Stomach (tissue), 9 donors: Measurements from ENCODE around the gene COL23A1. TPM values are rescaled to one million over a fixed set of nuclear protein-coding genes. Genes with fewer than 3 reads are reported as not detected.

Experiments used
- DNase-seq, 2 donors: peaks; one replicate each; pipeline versions ENCODE4 v3.0.0 to v3.0.0-alpha.2; 2013 to 2019
- H3K27ac ChIP-seq, 5 donors: fragments of 200-600 bp in 4 of 5; sonication (generic) in 4 of 5; one replicate each; pipeline ENCODE4 v1.5.1; 2013 to 2019; ENCODE audit warnings: mild to moderate bottlenecking in 1 of 5, moderate library complexity in 1 of 5
- H3K27me3 ChIP-seq, 3 donors: fragments of 200-600 bp; sonication (generic); one replicate each; pipeline ENCODE4 v1.5.1; 2017 to 2019; ENCODE audit warnings: mixed run types in 1 of 3
- H3K36me3 ChIP-seq, 4 donors: fragments of 200-600 bp; sonication (generic); 1 replicate in 3 of 4; 2 replicates in 1 of 4; pipeline ENCODE4 v1.5.1; 2016 to 2019
- H3K4me1 ChIP-seq, 4 donors: fragments of 200-600 bp; sonication (generic); one replicate each; pipeline ENCODE4 v1.5.1; 2016 to 2019
- H3K4me3 ChIP-seq, 4 donors: fragments of 200-600 bp; sonication (generic) in 3 of 4; one replicate each; pipeline ENCODE4 v1.5.1; 2016 to 2019; ENCODE audit warnings: mild to moderate bottlenecking in 1 of 4
- H3K9me3 ChIP-seq, 4 donors: fragments of 200-600 bp; sonication (generic); one replicate each; pipeline ENCODE4 v1.5.1; 2016 to 2019
- CTCF ChIP-seq, 7 experiments: fragments of 450-650 bp in 4 of 7; fragments of 200-600 bp in 3 of 7; sonication (generic) in 3 of 7; IDR thresholded peaks; one replicate each; pipeline ENCODE4 v1.5.1; 2016 to 2019; ENCODE audit warnings: antibody characterized with exemption in 7 of 7, control low read depth in 2 of 7, mild to moderate bottlenecking in 1 of 7
- EP300 ChIP-seq: sonication (generic); formaldehyde crosslinking; IDR thresholded peaks from one replicate; pipeline ENCODE4 v1.6.1; 2017; ENCODE audit warnings: antibody characterized with exemption
- POLR2A ChIP-seq, 4 donors: fragments of 450-650 bp; IDR thresholded peaks; one replicate each; pipeline ENCODE4 v1.6.1; 2016; ENCODE audit warnings: antibody characterized with exemption in 4 of 4, control low read depth in 2 of 4, mild to moderate bottlenecking in 1 of 4, moderate library complexity in 1 of 4
- POLR2AphosphoS5 ChIP-seq, 3 donors: sonication (generic); formaldehyde crosslinking; IDR thresholded peaks; one replicate each; pipeline ENCODE4 v1.6.1; 2016; ENCODE audit warnings: antibody characterized with exemption in 3 of 3
- WGBS, 5 donors: extraction: QIAGEN DNeasy Blood & Tissue Kit in 3 of 5; methylation state at CpG; one replicate each; pipeline versions ENCODE4 v1.1.5 to v1.1.7; 2013 to 2018; 5-methylcytosine and 5-hydroxymethylcytosine counted together
- intact Hi-C: fragments of 100-400 bp; cut with DNase I; formaldehyde crosslinking; loops from one replicate; pipeline ENCODE4 v1.15.1; 2023; ENCODE audit warnings: low total_unique reads
- polyA plus RNA-seq, 3 donors: library from polyadenylated mRNA; stranded (reverse); fragments of 200-250 nt; gene quantifications; one replicate each; pipeline ENCODE4 v1.2.3, GENCODE V29; 2013
- total RNA-seq, 5 donors: library from RNA; depleted of rRNA; stranded (reverse); fragments of >200 nt; gene quantifications; one replicate each; pipeline versions ENCODE4 v1.1.0 to v1.2.3, GENCODE V29; 2014 to 2016
- donor health status: healthy with polysubstance abuse.
- donor health status: Bipolar disorder and iron deficiency.
- donor health status: healthy.

COL23A1 gene
- total and polyA plus RNA-seq, 8 donors = under 0.01 to 7.0 (median 1.4) TPM

DNA sequence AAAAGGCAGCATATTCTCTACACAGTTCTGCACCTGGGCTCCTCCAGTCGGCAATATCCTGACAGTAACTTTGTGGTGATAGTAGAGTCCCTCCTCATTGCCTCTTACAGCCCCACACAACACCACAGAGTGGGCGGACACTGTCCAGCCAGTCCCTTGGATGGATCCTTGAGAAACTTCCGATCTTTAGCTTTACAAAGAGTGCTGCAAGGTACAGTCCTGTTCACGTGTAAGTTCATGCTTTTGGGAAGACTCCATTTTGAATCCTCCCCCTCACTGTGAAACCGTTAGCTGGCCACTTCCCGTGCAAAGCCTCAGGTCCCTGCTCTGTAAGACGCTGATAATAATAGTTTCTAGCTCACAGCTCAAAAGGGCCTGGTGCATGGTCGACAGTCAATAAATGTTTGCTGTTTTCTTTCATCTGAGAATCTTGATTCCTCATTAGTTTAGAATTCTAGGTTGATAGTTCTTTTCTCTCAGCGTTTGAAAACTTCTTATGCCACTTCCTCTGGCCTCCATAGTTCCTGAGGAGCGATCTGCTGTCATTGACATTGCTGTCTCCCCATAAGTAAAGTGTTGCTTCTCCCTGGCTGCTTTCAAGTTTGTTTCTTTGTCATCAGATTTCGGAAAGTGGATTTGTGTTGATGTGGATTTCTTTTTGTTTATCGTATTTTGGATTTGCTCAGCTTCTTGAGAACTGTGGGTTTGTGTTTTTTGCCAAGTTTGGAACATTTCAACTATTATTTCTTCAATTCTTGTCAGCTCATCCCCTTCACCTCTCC lies 82.9 kb downstream of the COL23A1 start:
- no peaks in the 10 kb centered on the region for H3K4me1 ChIP-seq
- H3K27ac ChIP-seq = no peak overlapping the region
- H3K9me3 ChIP-seq = no peaks in the 10 kb centered on the region
- no peaks in the 10 kb centered on the region for H3K27me3 ChIP-seq
- intact Hi-C loops = no loop called here
- DNase-seq = no peak
- WGBS, 5 donors = 84 to 94% (median 89%) methylated on average over 12 of the region's 12 CpGs
- H3K36me3 ChIP-seq = no peaks in the 10 kb centered on the region
- no peak overlapping the region for H3K4me3 ChIP-seq
- TF ChIP-seq EP300 = no peak
- no peak for TF ChIP-seq POLR2A (IDR thresholded peaks at IDR 0.05)
- no peak for TF ChIP-seq POLR2AphosphoS5 (IDR thresholded peaks at IDR 0.05)
- TF ChIP-seq CTCF (IDR thresholded peaks at IDR 0.05) = no peak

GRCh38 chr5:178505639-178506407 lies 84.4 kb downstream of the COL23A1 start:
- intact Hi-C loops = no loop called here
- Histone ChIP-seq H3K27ac (no peak overlapping the region), H3K4me3 (no peak overlapping the region), H3K9me3 (peaks cover 0 to 4% (median 0%) of the 10 kb centered on the region in 4 donors), H3K4me1 (no peaks in the 10 kb centered on the region), H3K36me3 (no peaks in the 10 kb centered on the region), H3K27me3 (no peaks in the 10 kb centered on the region)
- no peak for DNase-seq
- TF ChIP-seq POLR2A (IDR thresholded peaks at IDR 0.05) (no peak), EP300 (no peak), CTCF (IDR thresholded peaks at IDR 0.05) (no peak), POLR2AphosphoS5 (IDR thresholded peaks at IDR 0.05) (no peak)
- 58 to 75% (median 66%) methylated on average over 6 to 13 of the region's 13 CpGs for WGBS, 5 donors

DNA sequence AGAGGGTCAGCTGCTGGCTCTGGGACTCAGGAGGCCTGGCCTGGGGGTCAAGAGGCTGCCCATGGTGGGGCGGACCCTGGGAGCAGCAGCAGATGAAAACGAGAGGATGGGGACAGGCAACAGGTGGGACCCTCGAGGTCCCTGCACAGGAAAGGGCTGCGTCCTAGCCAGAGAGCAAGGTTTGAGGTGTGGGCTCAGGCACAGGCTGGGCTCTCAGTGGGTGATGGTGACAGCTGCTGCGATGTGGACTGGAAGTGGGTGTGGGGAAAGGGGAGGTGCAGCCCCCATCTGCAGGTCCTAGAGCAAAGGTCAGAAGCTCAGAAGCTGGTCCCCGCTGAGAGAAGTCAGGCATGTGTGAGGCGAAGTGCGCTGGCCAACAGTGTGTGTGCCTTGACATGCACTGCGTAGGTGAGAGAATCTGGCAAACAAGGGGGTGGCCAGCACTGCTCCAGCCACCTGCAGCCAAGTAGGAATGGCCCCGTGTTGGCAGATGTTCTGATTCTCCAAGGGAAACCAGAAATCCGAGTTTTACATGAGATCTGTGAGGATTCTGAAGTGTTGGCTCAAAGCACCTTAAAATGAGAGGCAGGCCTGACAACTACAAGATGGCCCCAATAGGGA lies 85.7 kb downstream of the COL23A1 start:
- Histone ChIP-seq H3K27ac (no peak overlapping the region), H3K4me3 (no peak overlapping the region), H3K27me3 (no peaks in the 10 kb centered on the region), H3K9me3 (peaks cover 0 to 4% (median 0%) of the 10 kb centered on the region in 4 donors), H3K36me3 (no peaks in the 10 kb centered on the region), H3K4me1 (no peaks in the 10 kb centered on the region)
- WGBS, 5 donors = 67 to 73% (median 72%) methylated on average over 9 to 11 of the region's 11 CpGs
- no peak for DNase-seq
- no peak for TF ChIP-seq CTCF (IDR thresholded peaks at IDR 0.05)
- no peak for TF ChIP-seq POLR2AphosphoS5 (IDR thresholded peaks at IDR 0.05)
- no peak for TF ChIP-seq POLR2A (IDR thresholded peaks at IDR 0.05)
- TF ChIP-seq EP300 = no peak
- intact Hi-C loops = no loop called here

DNA sequence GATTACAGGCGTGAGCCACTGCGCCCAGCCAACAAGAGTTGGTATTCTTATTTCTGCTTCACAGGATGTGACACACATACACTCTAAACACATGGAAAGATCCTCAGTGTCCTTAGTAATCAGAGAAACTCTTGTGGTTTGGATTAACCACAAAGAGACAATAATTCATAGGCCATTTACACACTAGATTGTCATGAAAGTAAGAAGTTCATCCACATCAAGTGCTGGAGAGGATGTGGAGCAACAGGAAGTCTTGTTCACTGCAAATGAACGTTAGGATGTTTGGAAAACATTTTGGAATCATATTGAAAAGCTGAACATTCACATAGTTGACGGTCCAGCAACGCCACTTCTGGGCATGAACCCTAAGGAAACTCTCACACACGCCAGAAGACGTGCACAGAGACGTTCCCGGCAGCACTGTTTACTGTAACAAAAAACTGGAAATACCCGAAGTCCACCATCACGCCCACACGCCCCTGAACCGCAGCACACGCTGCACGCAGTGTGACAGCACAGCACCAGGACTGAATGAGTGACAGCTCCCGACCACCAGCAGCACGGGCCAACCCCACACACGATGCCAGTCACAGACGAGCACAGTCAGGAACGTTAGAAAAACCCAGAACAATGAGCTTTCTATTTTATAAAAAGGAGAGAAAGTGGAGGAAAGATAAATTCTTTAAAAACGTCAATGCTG lies 87.6 kb downstream of the COL23A1 start:
- no peak for TF ChIP-seq POLR2AphosphoS5 (IDR thresholded peaks at IDR 0.05)
- no peak for TF ChIP-seq EP300
- TF ChIP-seq POLR2A (IDR thresholded peaks at IDR 0.05) = no peak
- no peak for TF ChIP-seq CTCF (IDR thresholded peaks at IDR 0.05)
- H3K27ac ChIP-seq = no peak overlapping the region
- intact Hi-C loops = no loop called here
- WGBS, 5 donors = 87 to 90% (median 88%) methylated on average over 21 of the region's 21 CpGs
- H3K9me3 ChIP-seq = peaks cover 0 to 4% (median 0%) of the 10 kb centered on the region in 4 donors
- H3K36me3 ChIP-seq = no peaks in the 10 kb centered on the region
- H3K4me1 ChIP-seq = no peaks in the 10 kb centered on the region
- no peaks in the 10 kb centered on the region for H3K27me3 ChIP-seq
- DNase-seq = no peak
- H3K4me3 ChIP-seq = no peak overlapping the region
